ENCODE results near the gene EFNA3. TPM values are rescaled to one million over a fixed set of nuclear protein-coding genes. Genes with fewer than 3 reads are reported as not detected.

Gene EFNA3
- total RNA-seq, 1 donor from 2014 or later: 1.7 TPM

GRCh38 chr1:155072531-155073289, 5.9 kb upstream of the EFNA3 start:
- TF ChIP-seq, protein P1, sequence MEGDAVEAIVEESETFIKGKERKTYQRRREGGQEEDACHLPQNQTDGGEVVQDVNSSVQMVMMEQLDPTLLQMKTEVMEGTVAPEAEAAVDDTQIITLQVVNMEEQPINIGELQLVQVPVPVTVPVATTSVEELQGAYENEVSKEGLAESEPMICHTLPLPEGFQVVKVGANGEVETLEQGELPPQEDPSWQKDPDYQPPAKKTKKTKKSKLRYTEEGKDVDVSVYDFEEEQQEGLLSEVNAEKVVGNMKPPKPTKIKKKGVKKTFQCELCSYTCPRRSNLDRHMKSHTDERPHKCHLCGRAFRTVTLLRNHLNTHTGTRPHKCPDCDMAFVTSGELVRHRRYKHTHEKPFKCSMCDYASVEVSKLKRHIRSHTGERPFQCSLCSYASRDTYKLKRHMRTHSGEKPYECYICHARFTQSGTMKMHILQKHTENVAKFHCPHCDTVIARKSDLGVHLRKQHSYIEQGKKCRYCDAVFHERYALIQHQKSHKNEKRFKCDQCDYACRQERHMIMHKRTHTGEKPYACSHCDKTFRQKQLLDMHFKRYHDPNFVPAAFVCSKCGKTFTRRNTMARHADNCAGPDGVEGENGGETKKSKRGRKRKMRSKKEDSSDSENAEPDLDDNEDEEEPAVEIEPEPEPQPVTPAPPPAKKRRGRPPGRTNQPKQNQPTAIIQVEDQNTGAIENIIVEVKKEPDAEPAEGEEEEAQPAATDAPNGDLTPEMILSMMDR (IDR thresholded peaks at IDR 0.05; ENCODE audit: insufficient read depth, low read length, poor library complexity, severe bottlenecking): no peak
- H3K4me3 ChIP-seq (ENCODE audit: low read depth, low read length): no peak overlapping the region
- no peaks in the 10 kb centered on the region for H3K36me3 ChIP-seq (ENCODE audit: control insufficient read depth, insufficient read depth, low read length)
- peaks cover 15% of the 10 kb centered on the region for H3K27me3 ChIP-seq (ENCODE audit: control insufficient read depth, insufficient read depth, low read length)
- DNase-seq (ENCODE audit: low read depth): no peak

DNA sequence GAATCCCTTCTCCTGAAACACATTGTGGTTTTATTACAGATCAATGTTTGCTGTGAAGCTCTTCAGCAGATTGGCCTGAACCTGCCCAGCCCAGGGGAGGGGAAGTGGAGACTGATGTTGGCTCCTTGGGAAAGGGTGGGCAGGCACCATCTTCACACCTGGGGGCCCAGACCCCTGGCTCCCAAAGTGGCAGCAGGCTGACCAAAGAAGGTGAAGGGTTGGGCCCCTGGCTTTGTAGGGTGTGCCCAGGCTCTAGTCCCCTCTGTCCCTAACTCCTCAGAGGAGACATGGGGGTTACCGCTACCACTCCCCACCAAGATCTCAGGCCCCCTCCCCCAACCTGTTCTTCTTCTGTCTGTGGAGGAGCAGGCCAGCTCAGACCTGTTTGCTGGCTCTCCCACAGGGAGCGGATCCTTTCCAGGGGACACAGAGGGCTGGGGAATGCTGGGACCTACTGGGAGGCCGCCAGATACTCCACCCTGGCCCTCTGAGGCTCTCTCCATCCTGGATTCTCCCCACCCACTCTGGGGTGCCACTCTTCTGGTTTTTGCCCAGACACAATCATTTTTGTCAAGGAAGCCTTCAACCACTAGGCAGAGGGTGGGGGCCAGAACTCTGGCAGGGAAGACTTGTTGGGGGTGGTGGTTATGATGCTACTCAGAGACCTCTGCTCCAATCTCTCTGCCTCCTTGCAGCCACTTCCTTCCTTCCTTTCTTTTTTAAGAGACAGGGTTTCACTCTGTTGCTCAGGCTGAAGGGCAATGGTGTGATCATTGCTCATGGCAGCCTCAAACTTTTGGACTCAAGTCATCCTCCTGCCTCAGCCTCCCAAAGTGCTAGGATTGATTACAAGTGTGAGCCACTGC, 5.0 kb upstream of the EFNA3 start:
- DNase-seq (ENCODE audit: low read depth): no peak
- no peak overlapping the region for H3K4me3 ChIP-seq (ENCODE audit: low read depth, low read length)
- TF ChIP-seq, protein P1 (IDR thresholded peaks at IDR 0.05; ENCODE audit: insufficient read depth, low read length, poor library complexity, severe bottlenecking): no peak
- no peaks in the 10 kb centered on the region for H3K36me3 ChIP-seq (ENCODE audit: control insufficient read depth, insufficient read depth, low read length)
- peaks cover 21% of the 10 kb centered on the region for H3K27me3 ChIP-seq (ENCODE audit: control insufficient read depth, insufficient read depth, low read length)

DNA sequence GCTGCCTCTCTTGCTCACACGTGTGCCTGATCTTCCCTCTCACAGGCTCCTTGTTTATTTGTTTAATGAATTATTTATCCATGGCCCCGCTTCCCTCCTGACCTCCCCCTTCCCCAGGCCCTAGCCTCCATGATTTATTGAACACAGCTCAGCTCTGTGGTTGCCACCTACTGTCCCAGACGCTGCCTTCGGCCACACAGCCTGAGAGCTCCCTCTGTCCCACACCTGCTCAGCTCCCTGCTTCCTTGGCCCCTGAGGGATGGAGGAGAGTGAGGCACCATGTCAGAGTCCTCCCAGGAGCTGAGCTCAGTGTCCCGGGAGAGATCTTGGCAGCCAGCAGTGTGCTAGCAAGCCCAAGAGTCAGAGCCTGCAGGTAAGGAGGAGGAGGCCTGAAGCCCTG, 3.1 kb upstream of the EFNA3 start:
- DNase-seq (ENCODE audit: low read depth): no peak
- peaks cover 38% of the 10 kb centered on the region for H3K27me3 ChIP-seq (ENCODE audit: control insufficient read depth, insufficient read depth, low read length)
- TF ChIP-seq, protein P1 (IDR thresholded peaks at IDR 0.05; ENCODE audit: insufficient read depth, low read length, poor library complexity, severe bottlenecking): no peak

DNA sequence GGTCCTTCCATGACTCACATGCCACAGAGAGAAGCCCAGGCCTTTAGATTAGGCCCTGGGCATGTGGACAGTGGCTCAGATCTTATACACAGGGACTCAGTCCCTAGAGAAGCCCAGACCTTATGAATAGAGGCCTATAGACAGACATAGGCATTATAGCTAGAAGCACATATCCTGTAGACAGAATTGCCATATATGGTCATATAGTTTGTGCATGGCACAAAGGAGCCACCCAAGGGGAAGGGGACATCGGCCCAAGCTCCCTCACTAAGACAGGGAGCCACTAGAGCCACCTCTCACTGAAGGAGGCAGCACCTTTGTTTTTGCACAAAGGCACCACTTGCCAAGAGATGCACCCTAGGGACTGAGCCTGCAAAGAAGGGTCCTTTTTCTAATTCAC, 2.3 kb upstream of the EFNA3 start:
- Histone ChIP-seq H3K4me3 (ENCODE audit: low read depth, low read length) (no peak overlapping the region), H3K36me3 (ENCODE audit: control insufficient read depth, insufficient read depth, low read length) (no peaks in the 10 kb centered on the region), H3K27me3 (ENCODE audit: control insufficient read depth, insufficient read depth, low read length) (peaks cover 46% of the 10 kb centered on the region)
- DNase-seq (ENCODE audit: low read depth): no peak
- TF ChIP-seq, protein P1 (IDR thresholded peaks at IDR 0.05; ENCODE audit: insufficient read depth, low read length, poor library complexity, severe bottlenecking): no peak

More for the DNA sequence above, 3.1 kb upstream of the EFNA3 start:
- Histone ChIP-seq H3K36me3 (ENCODE audit: control insufficient read depth, insufficient read depth, low read length) (no peaks in the 10 kb centered on the region), H3K4me3 (ENCODE audit: low read depth, low read length) (no peak overlapping the region)

GRCh38 chr1:155077346-155077745, 1.3 kb upstream of the EFNA3 start:
- Histone ChIP-seq H3K36me3 (ENCODE audit: control insufficient read depth, insufficient read depth, low read length) (no peaks in the 10 kb centered on the region), H3K4me3 (ENCODE audit: low read depth, low read length) (no peak overlapping the region), H3K27me3 (ENCODE audit: control insufficient read depth, insufficient read depth, low read length) (peaks cover 49% of the 10 kb centered on the region)
- no peak for DNase-seq (ENCODE audit: low read depth)
- TF ChIP-seq, protein P1 (IDR thresholded peaks at IDR 0.05; ENCODE audit: insufficient read depth, low read length, poor library complexity, severe bottlenecking): no peak

Data from kidney epithelial cell (primary cell).